WTC11 (cell line): Measurements from ENCODE around the gene NXPH4. TPM values are rescaled to one million over a fixed set of nuclear protein-coding genes. Genes with fewer than 3 reads are reported as not detected.

ENCODE experiments used
- ATAC-seq: fragments of 200-7000 bp; cut with Tn5 transposase; 2 replicates; pipeline ENCODE4 v1.10.0; 2021; ENCODE audit warnings: mild to moderate bottlenecking, moderate library complexity
- CTCF ChIA-PET: fragments of 300-600 bp; sonication (Branson Sonifier 250); formaldehyde crosslinking; loops from one replicate; lab custom pipeline; 2021; ENCODE audit warnings: antibody characterized with exemption; lab: Charles Lee
- POLR2A ChIA-PET: fragments of 350-600 bp; sonication (Branson Sonifier 250); formaldehyde crosslinking; loops from one replicate; lab custom pipeline; 2021; ENCODE audit warnings: antibody characterized with exemption; lab: Charles Lee
- DNase-seq: peaks from one replicate; pipeline ENCODE4 v3.0.0; 2021; ENCODE audit warnings: low spot score
- H3K27ac Mint-ChIP-seq: 2 replicates; pipeline ENCODE4 v1.8.0; 2021; ENCODE audit warnings: mixed read lengths
- H3K27me3 Mint-ChIP-seq: 2 replicates; pipeline ENCODE4 v1.8.0; 2021; ENCODE audit warnings: low read depth, mild to moderate bottlenecking, moderate library complexity, mixed read lengths
- H3K36me3 Mint-ChIP-seq: 2 replicates; pipeline ENCODE4 v1.8.0; 2021; ENCODE audit warnings: mixed read lengths
- H3K4me1 Mint-ChIP-seq: 2 replicates; pipeline ENCODE4 v1.8.0; 2022; ENCODE audit warnings: mixed read lengths
- H3K4me3 Mint-ChIP-seq: 2 replicates; pipeline ENCODE4 v1.8.0; 2021; ENCODE audit warnings: mild to moderate bottlenecking, moderate library complexity, mixed read lengths
- H3K9me3 Mint-ChIP-seq: 2 replicates; pipeline ENCODE4 v1.8.0; 2021; ENCODE audit warnings: mixed read lengths
- AR ChIP-seq: fragments of 250-450 bp; sonication (Bioruptor Pico); IDR thresholded peaks from 2 replicates; pipeline ENCODE4 v1.9.0; 2021; ENCODE audit warnings: mild to moderate bottlenecking
- ETV6 ChIP-seq: sonication (generic); formaldehyde crosslinking; IDR thresholded peaks from 2 replicates; pipeline ENCODE4 v1.8.1; 2022; ENCODE audit warnings: mild to moderate bottlenecking, missing genetic modification reagents
- FOXK1 ChIP-seq: sonication (generic); formaldehyde crosslinking; IDR thresholded peaks from 2 replicates; pipeline ENCODE4 v1.8.0; 2022; ENCODE audit warnings: mild to moderate bottlenecking, moderate library complexity, missing genetic modification reagents
- IRF2 ChIP-seq: sonication (generic); formaldehyde crosslinking; IDR thresholded peaks from 2 replicates; pipeline ENCODE4 v1.8.0; 2022; ENCODE audit warnings: low read depth, missing genetic modification reagents, borderline replicate concordance
- NFATC4 ChIP-seq: fragments of 250-450 bp; sonication (Bioruptor Pico); IDR thresholded peaks from 2 replicates; pipeline ENCODE4 v1.9.0; 2021; ENCODE audit warnings: mild to moderate bottlenecking
- NR3C1 ChIP-seq: sonication (generic); formaldehyde crosslinking; conservative IDR thresholded peaks from 2 replicates; pipeline ENCODE4 v1.8.1; 2023; ENCODE audit warnings: low read depth, mild to moderate bottlenecking, missing genetic modification reagents
- PREB ChIP-seq: sonication (generic); formaldehyde crosslinking; IDR thresholded peaks from 2 replicates; pipeline ENCODE4 v1.8.1; 2022; ENCODE audit warnings: mild to moderate bottlenecking, missing genetic modification reagents, moderate library complexity, borderline replicate concordance
- SOX15 ChIP-seq: fragments of 250-450 bp; sonication (Bioruptor Pico); IDR thresholded peaks from 2 replicates; pipeline ENCODE4 v1.9.0; 2021; ENCODE audit warnings: mild to moderate bottlenecking
- TCF7 ChIP-seq: sonication (generic); formaldehyde crosslinking; IDR thresholded peaks from 2 replicates; pipeline ENCODE4 v1.8.0; 2022; ENCODE audit warnings: mild to moderate bottlenecking, low read depth, missing genetic modification reagents, moderate library complexity
- TEAD4 ChIP-seq: sonication (generic); formaldehyde crosslinking; IDR thresholded peaks from 2 replicates; pipeline ENCODE4 v1.8.0; 2022; ENCODE audit warnings: mild to moderate bottlenecking, missing genetic modification reagents
- TP53 ChIP-seq: sonication (generic); formaldehyde crosslinking; IDR thresholded peaks from 2 replicates; pipeline ENCODE4 v1.8.1; 2023; ENCODE audit warnings: mild to moderate bottlenecking, missing genetic modification reagents
- ZBTB21 ChIP-seq: sonication (generic); formaldehyde crosslinking; IDR thresholded peaks from 2 replicates; pipeline ENCODE4 v1.8.1; 2023; ENCODE audit warnings: mild to moderate bottlenecking, missing genetic modification reagents, borderline replicate concordance
- ZNF121 ChIP-seq: sonication (generic); formaldehyde crosslinking; IDR thresholded peaks from 2 replicates; pipeline ENCODE4 v1.8.0; 2023; ENCODE audit warnings: missing genetic modification reagents
- ZNF138 ChIP-seq: sonication (generic); formaldehyde crosslinking; conservative IDR thresholded peaks from 2 replicates; pipeline ENCODE4 v1.8.1; 2022; ENCODE audit warnings: mild to moderate bottlenecking, moderate library complexity, missing genetic modification reagents
- ZNF219 ChIP-seq: sonication (generic); formaldehyde crosslinking; IDR thresholded peaks from 2 replicates; pipeline ENCODE4 v1.8.0; 2023; ENCODE audit warnings: missing genetic modification reagents, mild to moderate bottlenecking, borderline replicate concordance
- ZNF281 ChIP-seq: sonication (generic); formaldehyde crosslinking; IDR thresholded peaks from 2 replicates; pipeline ENCODE4 v1.8.0; 2023; ENCODE audit warnings: mild to moderate bottlenecking, missing genetic modification reagents
- ZNF317 ChIP-seq: sonication (generic); formaldehyde crosslinking; IDR thresholded peaks from 2 replicates; pipeline ENCODE4 v1.8.1; 2023; ENCODE audit warnings: low read depth, mild to moderate bottlenecking, moderate library complexity, missing genetic modification reagents, borderline replicate concordance
- ZNF396 ChIP-seq: fragments of 250-450 bp; sonication (Bioruptor Pico); IDR thresholded peaks from 2 replicates; pipeline ENCODE4 v1.8.0; 2021; ENCODE audit warnings: mild to moderate bottlenecking, moderate library complexity, borderline replicate concordance
- ZNF423 ChIP-seq: fragments of 250-450 bp; sonication (Bioruptor Pico); IDR thresholded peaks from 2 replicates; pipeline ENCODE4 v2.1.2; 2022; ENCODE audit warnings: mild to moderate bottlenecking, moderate library complexity
- ZSCAN18 ChIP-seq: fragments of 250-450 bp; sonication (Bioruptor Pico); IDR thresholded peaks from 2 replicates; pipeline ENCODE4 v2.1.2; 2022; ENCODE audit warnings: mild to moderate bottlenecking, moderate library complexity
- total RNA-seq: library from RNA; stranded (reverse); gene quantifications from 3 replicates; pipeline ENCODE4 v1.2.3, GENCODE V29; 2021

Gene NXPH4
- total RNA-seq, 1 experiment from 2014 or later, result 4.9 TPM

GRCh38 chr12:57185403-57185802 is 31.2 kb upstream of the NXPH4 start:
- POLR2A ChIA-PET, result no interaction called here
- H3K36me3 Mint-ChIP-seq, result peaks cover 61% of the 10 kb centered on the region
- DNase-seq, result no peak

GRCh38 chr12:57185906-57186508 is 30.6 kb upstream of the NXPH4 start:
- Mint-ChIP-seq H3K4me1 (peaks cover 4% of the 10 kb centered on the region), H3K4me3 (no peak overlapping the region), H3K36me3 (peaks cover 63% of the 10 kb centered on the region), H3K27me3 (no peaks in the 10 kb centered on the region), H3K27ac (no peak overlapping the region), H3K9me3 (no peaks in the 10 kb centered on the region)
- CTCF ChIA-PET, result interaction anchor here (0.7 to 4.1 kb wide), 5 partner anchors 10 to 117 kb away, joined by 3 to 34 read pairs (median 4); no protein-coding TSS in a partner anchor
- DNase-seq (no peak), ATAC-seq (no peak)
- POLR2A ChIA-PET, result no interaction called here
- TF ChIP-seq TEAD4 (CRISPR knock-in tag), result no peak
- no peak for TF ChIP-seq ZNF317 (CRISPR knock-in tag)
- no peak for TF ChIP-seq ZSCAN18 (CRISPR knock-in tag)
- TF ChIP-seq IRF2 (CRISPR knock-in tag), result no peak
- no peak for TF ChIP-seq FOXK1 (CRISPR knock-in tag)
- no peak for TF ChIP-seq ZNF396
- TF ChIP-seq ZNF138 (CRISPR knock-in tag), result no peak
- no peak for TF ChIP-seq NFATC4 (CRISPR knock-in tag)
- TF ChIP-seq ZNF121 (CRISPR knock-in tag), result no peak
- TF ChIP-seq SOX15 (CRISPR knock-in tag), result no peak
- no peak for TF ChIP-seq ETV6

More at GRCh38 chr12:57185403-57185802, 31.2 kb upstream of the NXPH4 start:
- ATAC-seq, result no peak
- TF ChIP-seq NFATC4 (CRISPR knock-in tag) (no peak), NR3C1 (no peak), ZNF219 (no peak), PREB (CRISPR knock-in tag) (no peak), ZBTB21 (CRISPR knock-in tag) (no peak), AR (no peak), ZNF423 (no peak), TP53 (CRISPR knock-in tag) (no peak), ZNF281 (CRISPR knock-in tag) (no peak), TCF7 (CRISPR knock-in tag) (no peak)
- TF ChIP-seq, all 79 proteins: peak for 0
- CTCF ChIA-PET, result interaction anchor here (1.1 to 1.8 kb wide), 2 partner anchors 14 to 61 kb away, joined by 4 read pairs; no protein-coding TSS in a partner anchor
- Mint-ChIP-seq H3K4me3 (no peak overlapping the region), H3K4me1 (peaks cover 4% of the 10 kb centered on the region), H3K27ac (no peak overlapping the region), H3K27me3 (no peaks in the 10 kb centered on the region), H3K9me3 (no peaks in the 10 kb centered on the region)
